Lower leg skin (tissue), 4 donors: ENCODE data around the gene LRP1B. TPM values are rescaled to one million over a fixed set of nuclear protein-coding genes. Genes with fewer than 3 reads are reported as not detected.

ENCODE experiments used
- DNase-seq, 2 donors: peaks; one replicate each; pipeline ENCODE4 v3.0.0-alpha.2; 2019; ENCODE audit warnings: low spot score in 2 of 2
- H3K4me3 ChIP-seq: fragments of 200-600 bp; sonication (generic); 2 replicates; pipeline ENCODE4 v1.5.1; 2017; ENCODE audit warnings: mild to moderate bottlenecking, low read depth; ENCODE audit not compliant: poor library complexity, severe bottlenecking
- POLR2A ChIP-seq, 2 donors: fragments of 450-650 bp; IDR thresholded peaks; one replicate each; pipeline ENCODE4 v1.6.1; 2016 to 2017; ENCODE audit warnings: antibody characterized with exemption in 2 of 2, mild to moderate bottlenecking in 1 of 2, moderate library complexity in 1 of 2
- WGBS, 2 donors: methylation state at CpG; one replicate each; pipeline ENCODE4 v1.1.5; 2018; 5-methylcytosine and 5-hydroxymethylcytosine counted together
- intact Hi-C: fragments of 100-400 bp; cut with DNase I; formaldehyde crosslinking; loops from one replicate; pipeline ENCODE4 v1.15.0; 2023; ENCODE audit warnings: low total_unique reads
- total RNA-seq, 4 donors: library from RNA; depleted of rRNA; stranded (reverse); fragments of >200 nt; gene quantifications; one replicate each; pipeline ENCODE4 v1.1.0, GENCODE V29; 2016
- TF ChIP-seq, protein P1 (sequence below), 3 donors: fragments of 450-650 bp; IDR thresholded peaks; one replicate each; pipeline ENCODE4 v1.5.1; 2016; ENCODE audit warnings: antibody characterized with exemption in 3 of 3, mild to moderate bottlenecking in 3 of 3, moderate library complexity in 2 of 3

Gene LRP1B
- total RNA-seq, 4 donors from 2014 or later: 0.80 to 1.6 (median 1.0) TPM

DNA sequence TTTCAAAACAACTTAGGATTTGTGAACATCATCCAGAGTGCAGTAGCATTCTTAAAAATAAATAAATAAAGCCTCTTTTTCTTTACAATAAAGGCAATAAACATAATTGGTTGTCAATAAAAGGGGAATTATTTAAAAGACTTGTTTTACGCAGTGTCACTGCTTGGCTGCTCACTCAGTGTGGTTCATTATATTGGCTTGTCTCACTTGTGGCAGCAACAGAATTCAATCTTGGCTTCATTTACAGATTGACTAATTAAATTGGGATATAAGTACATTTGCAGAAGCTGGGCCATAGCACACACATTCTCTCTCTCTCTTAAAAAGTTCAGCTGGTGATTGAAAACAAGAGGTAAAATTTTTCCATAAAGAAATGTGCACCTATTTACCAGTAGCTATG is 1027.6 kb downstream of the LRP1B start:
- H3K4me3 ChIP-seq: no peak overlapping the region
- no peak for TF ChIP-seq POLR2A (IDR thresholded peaks at IDR 0.05)
- TF ChIP-seq, protein P1, sequence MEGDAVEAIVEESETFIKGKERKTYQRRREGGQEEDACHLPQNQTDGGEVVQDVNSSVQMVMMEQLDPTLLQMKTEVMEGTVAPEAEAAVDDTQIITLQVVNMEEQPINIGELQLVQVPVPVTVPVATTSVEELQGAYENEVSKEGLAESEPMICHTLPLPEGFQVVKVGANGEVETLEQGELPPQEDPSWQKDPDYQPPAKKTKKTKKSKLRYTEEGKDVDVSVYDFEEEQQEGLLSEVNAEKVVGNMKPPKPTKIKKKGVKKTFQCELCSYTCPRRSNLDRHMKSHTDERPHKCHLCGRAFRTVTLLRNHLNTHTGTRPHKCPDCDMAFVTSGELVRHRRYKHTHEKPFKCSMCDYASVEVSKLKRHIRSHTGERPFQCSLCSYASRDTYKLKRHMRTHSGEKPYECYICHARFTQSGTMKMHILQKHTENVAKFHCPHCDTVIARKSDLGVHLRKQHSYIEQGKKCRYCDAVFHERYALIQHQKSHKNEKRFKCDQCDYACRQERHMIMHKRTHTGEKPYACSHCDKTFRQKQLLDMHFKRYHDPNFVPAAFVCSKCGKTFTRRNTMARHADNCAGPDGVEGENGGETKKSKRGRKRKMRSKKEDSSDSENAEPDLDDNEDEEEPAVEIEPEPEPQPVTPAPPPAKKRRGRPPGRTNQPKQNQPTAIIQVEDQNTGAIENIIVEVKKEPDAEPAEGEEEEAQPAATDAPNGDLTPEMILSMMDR (IDR thresholded peaks at IDR 0.05): no peak
- intact Hi-C loops: no loop called here
- WGBS, 2 donors: 0 to 49% methylated on average over 1 of the region's 1 CpG
- DNase-seq: no peak

- WGBS, 2 donors: 66 to 76% methylated on average over 1 of the region's 1 CpG
Measured at GRCh38 chr2:141079231-141079630, 1051.6 kb downstream of the LRP1B start.

GRCh38 chr2:141075753-141076152 is 1055.1 kb downstream of the LRP1B start:
- TF ChIP-seq POLR2A (IDR thresholded peaks at IDR 0.05): no peak
- TF ChIP-seq, protein P1 (IDR thresholded peaks at IDR 0.05): no peak
- DNase-seq: no peak
- H3K4me3 ChIP-seq: no peak overlapping the region
- intact Hi-C loops: no loop called here

More at GRCh38 chr2:141079231-141079630, 1051.6 kb downstream of the LRP1B start:
- TF ChIP-seq POLR2A (IDR thresholded peaks at IDR 0.05): no peak
- TF ChIP-seq, protein P1 (IDR thresholded peaks at IDR 0.05): no peak
- intact Hi-C loops: no loop called here
- DNase-seq: no peak
- H3K4me3 ChIP-seq: no peak overlapping the region

DNA sequence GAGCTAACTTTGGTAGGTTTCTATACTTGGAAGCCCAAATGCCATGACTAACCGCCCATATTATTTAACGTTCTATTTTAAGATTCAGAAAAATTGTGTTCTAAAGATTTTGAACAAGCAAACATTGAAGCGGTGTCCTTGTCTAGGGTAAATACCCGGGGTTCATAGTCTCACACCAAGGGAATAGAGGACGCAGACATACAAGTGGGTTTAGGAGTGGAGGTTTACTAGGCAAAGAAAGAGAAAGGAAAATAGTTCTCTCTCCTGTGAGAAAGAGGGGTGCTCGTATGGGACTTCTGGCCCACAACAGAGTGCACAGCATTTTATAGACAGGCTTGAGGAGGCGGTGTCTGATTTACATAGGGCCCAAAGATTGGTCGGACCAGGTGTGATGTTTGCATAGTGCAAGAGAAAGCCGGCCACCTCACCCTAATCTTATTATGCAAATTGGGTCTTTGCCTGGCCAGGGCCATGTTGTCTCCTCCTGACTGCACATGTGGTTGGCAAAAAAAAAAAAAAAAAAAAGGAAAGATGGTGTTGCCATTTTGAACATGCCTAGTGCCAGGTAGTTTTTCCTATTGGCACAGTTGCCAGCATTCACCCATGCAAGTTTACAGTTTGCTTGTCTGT is 1062.6 kb downstream of the LRP1B start:
- no peak overlapping the region for H3K4me3 ChIP-seq
- no peak for TF ChIP-seq POLR2A (IDR thresholded peaks at IDR 0.05)
- TF ChIP-seq, protein P1 (IDR thresholded peaks at IDR 0.05): no peak
- DNase-seq: no peak
- 91 to 92% methylated on average over 9 of the region's 9 CpGs for WGBS, 2 donors
- intact Hi-C loops: no loop called here

DNA sequence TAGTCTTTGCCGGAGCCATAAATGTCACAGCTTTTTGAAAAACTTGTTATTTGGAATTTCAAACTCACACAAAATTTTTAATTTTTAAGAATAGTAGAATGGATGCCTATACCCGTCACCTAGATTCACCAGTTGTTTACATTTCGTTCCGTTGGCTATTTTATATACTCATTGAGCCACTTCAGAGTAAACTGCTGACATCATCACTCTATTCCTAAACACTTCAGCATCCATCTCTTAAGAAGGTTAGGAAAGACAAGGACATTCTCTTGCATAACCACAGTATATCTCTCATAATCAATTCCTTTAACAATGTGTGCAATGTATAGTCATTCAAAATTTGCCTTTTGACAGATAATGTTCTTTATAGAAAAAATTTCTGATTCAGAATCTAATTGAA is 1065.8 kb downstream of the LRP1B start:
- no peak overlapping the region for H3K4me3 ChIP-seq
- intact Hi-C loops: no loop called here
- WGBS, 2 donors: 84 to 97% methylated on average over 4 of the region's 4 CpGs
- TF ChIP-seq, protein P1 (IDR thresholded peaks at IDR 0.05): no peak
- no peak for TF ChIP-seq POLR2A (IDR thresholded peaks at IDR 0.05)
- DNase-seq: no peak

GRCh38 chr2:141063406-141063805 is 1067.4 kb downstream of the LRP1B start:
- no peak for DNase-seq
- TF ChIP-seq, protein P1 (IDR thresholded peaks at IDR 0.05): no peak
- TF ChIP-seq POLR2A (IDR thresholded peaks at IDR 0.05): no peak
- intact Hi-C loops: no loop called here
- 75 to 76% methylated on average over 4 of the region's 4 CpGs for WGBS, 2 donors
- no peak overlapping the region for H3K4me3 ChIP-seq
